ENCODE measurements around the gene BMPR1A.
"Not testable (repeated sequence)": the region's sequence is repeated elsewhere in the genome, so short reads cannot be mapped to it uniquely, and the experiment has no call there.

Gene BMPR1A

GRCh38 chr10:86900955-86901354 lies 144.5 kb downstream of the BMPR1A start:
- no peak overlapping the region for H3K4me3 ChIP-seq (ENCODE audit: low read length)
- no peak for DNase-seq (ENCODE audit: low read depth, low spot score)

- no peak for DNase-seq (ENCODE audit: low read depth, low spot score)
- no peak overlapping the region for H3K4me3 ChIP-seq (ENCODE audit: low read length)
Measured at GRCh38 chr10:86904600-86904999, 148.2 kb downstream of the BMPR1A start.

GRCh38 chr10:86905429-86905828 lies 149.0 kb downstream of the BMPR1A start:
- no peak for DNase-seq (ENCODE audit: low read depth, low spot score)

GRCh38 chr10:86914734-86915133 lies 158.3 kb downstream of the BMPR1A start:
- no peak overlapping the region for H3K4me3 ChIP-seq (ENCODE audit: low read length)
- no peak for DNase-seq (ENCODE audit: low read depth, low spot score)

More at GRCh38 chr10:86905429-86905828, 149.0 kb downstream of the BMPR1A start:
- H3K4me3 ChIP-seq (ENCODE audit: low read length), result no peak overlapping the region

- no peak for DNase-seq (ENCODE audit: low read depth, low spot score)
Measured at GRCh38 chr10:86918022-86918471, 161.6 kb downstream of the BMPR1A start.

GRCh38 chr10:86922553-86922961 lies 166.1 kb downstream of the BMPR1A start:
- no peak overlapping the region for H3K4me3 ChIP-seq (ENCODE audit: low read length)
- DNase-seq (ENCODE audit: low read depth, low spot score), result no peak

More at GRCh38 chr10:86918022-86918471, 161.6 kb downstream of the BMPR1A start:
- no peak overlapping the region for H3K4me3 ChIP-seq (ENCODE audit: low read length)

GRCh38 chr10:86929468-86930380 lies 173.3 kb downstream of the BMPR1A start:
- DNase-seq (ENCODE audit: low read depth, low spot score), result no peak
- no peak overlapping the region for H3K4me3 ChIP-seq (ENCODE audit: low read length)

GRCh38 chr10:86931872-86932271 lies 175.5 kb downstream of the BMPR1A start:
- DNase-seq (ENCODE audit: low read depth, low spot score), result no peak
- no peak overlapping the region for H3K4me3 ChIP-seq (ENCODE audit: low read length)

GRCh38 chr10:86932674-86933073 lies 176.3 kb downstream of the BMPR1A start:
- no peak for DNase-seq (ENCODE audit: low read depth, low spot score)
- H3K4me3 ChIP-seq (ENCODE audit: low read length), result no peak overlapping the region

GRCh38 chr10:86934162-86934711 lies 177.8 kb downstream of the BMPR1A start:
- DNase-seq (ENCODE audit: low read depth, low spot score); H3K4me3 ChIP-seq (ENCODE audit: low read length): not testable (repeated sequence)

GRCh38 chr10:86936661-86937501 lies 180.5 kb downstream of the BMPR1A start:
- no peak overlapping the region for H3K4me3 ChIP-seq (ENCODE audit: low read length)
- no peak for DNase-seq (ENCODE audit: low read depth, low spot score)

GRCh38 chr10:86937502-86938154 lies 181.2 kb downstream of the BMPR1A start:
- no peak overlapping the region for H3K4me3 ChIP-seq (ENCODE audit: low read length)
- no peak for DNase-seq (ENCODE audit: low read depth, low spot score)

GRCh38 chr10:86938260-86938659 lies 181.8 kb downstream of the BMPR1A start:
- no peak overlapping the region for H3K4me3 ChIP-seq (ENCODE audit: low read length)
- no peak for DNase-seq (ENCODE audit: low read depth, low spot score)

GRCh38 chr10:86940076-86940475 lies 183.7 kb downstream of the BMPR1A start:
- not testable (repeated sequence) for H3K4me3 ChIP-seq (ENCODE audit: low read length); DNase-seq (ENCODE audit: low read depth, low spot score)

- DNase-seq (ENCODE audit: low read depth, low spot score), result no peak
- H3K4me3 ChIP-seq (ENCODE audit: low read length), result no peak overlapping the region
Measured at GRCh38 chr10:86940677-86941076, 184.3 kb downstream of the BMPR1A start.

GRCh38 chr10:86941426-86941825 lies 185.0 kb downstream of the BMPR1A start:
- no peak for DNase-seq (ENCODE audit: low read depth, low spot score)
- no peak overlapping the region for H3K4me3 ChIP-seq (ENCODE audit: low read length)

GRCh38 chr10:86941991-86942421 lies 185.6 kb downstream of the BMPR1A start:
- no peak overlapping the region for H3K4me3 ChIP-seq (ENCODE audit: low read length)
- no peak for DNase-seq (ENCODE audit: low read depth, low spot score)

- DNase-seq (ENCODE audit: low read depth, low spot score), result no peak
- no peak overlapping the region for H3K4me3 ChIP-seq (ENCODE audit: low read length)
Measured at GRCh38 chr10:86942441-86943315, 186.3 kb downstream of the BMPR1A start.
